H1 (cell line): ENCODE results near the gene PPIC. TPM values are rescaled to one million over a fixed set of nuclear protein-coding genes. Genes with fewer than 3 reads are reported as not detected.

Experiments used
- SP2 ChIP-seq: IDR thresholded peaks from 2 replicates; pipeline ENCODE4 v1.6.1; 2012; ENCODE audit warnings: mild to moderate bottlenecking, low read length, inconsistent platforms
- polyA plus RNA-seq, 7 experiments: library from polyadenylated mRNA; depleted of rRNA in 3 of 7; stranded (reverse) in 5 of 7; unstranded in 2 of 7; fragments of >200 nt in 5 of 7; fragments of 200-250 nt in 2 of 7; gene quantifications; 1 replicate in 5 of 7; 2 replicates in 1 of 7; 4 replicates in 1 of 7; pipeline versions ENCODE4 v1.2.1 to v1.2.3, GENCODE V29; 2011 to 2013; ENCODE audit warnings: missing spikeins in 2 of 7, mixed read lengths in 2 of 7
- total RNA-seq: library from RNA; stranded (reverse); fragmentation: NEBNext Ultra II Directional; extraction: Animal tissue kit (Norgen Biotek cat#: 25700); gene quantifications from 2 replicates; pipeline ENCODE4 v1.2.1, GENCODE V29; 2021
- TF ChIP-seq, protein P1 (sequence below): fragments of 300-600 bp; sonication (generic); IDR thresholded peaks from 2 replicates; pipeline ENCODE4 v1.7.1; 2012; ENCODE audit warnings: low read length, moderate library complexity, mild to moderate bottlenecking, inconsistent platforms; ENCODE audit not compliant: insufficient replicate concordance

PPIC gene
- total and polyA plus RNA-seq, 2 of the 8 experiments (the other 6 are each of a cell fraction or from before 2014, with no cell fraction given): 8.5 to 10.4 TPM

DNA sequence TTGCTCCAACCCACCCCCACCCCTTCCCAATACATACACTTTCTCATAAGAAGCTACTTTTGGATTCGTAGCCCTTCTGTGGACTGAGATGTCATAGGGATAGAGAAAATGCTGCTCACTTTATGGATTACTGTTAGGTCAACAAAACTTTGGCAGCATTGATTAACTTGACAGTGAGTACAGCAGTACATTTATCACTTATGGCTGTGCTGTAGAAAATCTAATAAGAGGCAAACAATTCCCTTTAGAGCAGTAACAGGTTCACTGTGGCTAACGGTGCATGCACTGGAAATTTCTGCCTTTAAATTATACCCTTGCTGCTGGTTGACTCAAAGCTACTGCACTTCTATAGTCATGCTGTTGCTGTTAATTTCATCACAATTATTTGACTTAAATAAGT is 59.2 kb downstream of the PPIC start (continued):
- TF ChIP-seq, protein P1, sequence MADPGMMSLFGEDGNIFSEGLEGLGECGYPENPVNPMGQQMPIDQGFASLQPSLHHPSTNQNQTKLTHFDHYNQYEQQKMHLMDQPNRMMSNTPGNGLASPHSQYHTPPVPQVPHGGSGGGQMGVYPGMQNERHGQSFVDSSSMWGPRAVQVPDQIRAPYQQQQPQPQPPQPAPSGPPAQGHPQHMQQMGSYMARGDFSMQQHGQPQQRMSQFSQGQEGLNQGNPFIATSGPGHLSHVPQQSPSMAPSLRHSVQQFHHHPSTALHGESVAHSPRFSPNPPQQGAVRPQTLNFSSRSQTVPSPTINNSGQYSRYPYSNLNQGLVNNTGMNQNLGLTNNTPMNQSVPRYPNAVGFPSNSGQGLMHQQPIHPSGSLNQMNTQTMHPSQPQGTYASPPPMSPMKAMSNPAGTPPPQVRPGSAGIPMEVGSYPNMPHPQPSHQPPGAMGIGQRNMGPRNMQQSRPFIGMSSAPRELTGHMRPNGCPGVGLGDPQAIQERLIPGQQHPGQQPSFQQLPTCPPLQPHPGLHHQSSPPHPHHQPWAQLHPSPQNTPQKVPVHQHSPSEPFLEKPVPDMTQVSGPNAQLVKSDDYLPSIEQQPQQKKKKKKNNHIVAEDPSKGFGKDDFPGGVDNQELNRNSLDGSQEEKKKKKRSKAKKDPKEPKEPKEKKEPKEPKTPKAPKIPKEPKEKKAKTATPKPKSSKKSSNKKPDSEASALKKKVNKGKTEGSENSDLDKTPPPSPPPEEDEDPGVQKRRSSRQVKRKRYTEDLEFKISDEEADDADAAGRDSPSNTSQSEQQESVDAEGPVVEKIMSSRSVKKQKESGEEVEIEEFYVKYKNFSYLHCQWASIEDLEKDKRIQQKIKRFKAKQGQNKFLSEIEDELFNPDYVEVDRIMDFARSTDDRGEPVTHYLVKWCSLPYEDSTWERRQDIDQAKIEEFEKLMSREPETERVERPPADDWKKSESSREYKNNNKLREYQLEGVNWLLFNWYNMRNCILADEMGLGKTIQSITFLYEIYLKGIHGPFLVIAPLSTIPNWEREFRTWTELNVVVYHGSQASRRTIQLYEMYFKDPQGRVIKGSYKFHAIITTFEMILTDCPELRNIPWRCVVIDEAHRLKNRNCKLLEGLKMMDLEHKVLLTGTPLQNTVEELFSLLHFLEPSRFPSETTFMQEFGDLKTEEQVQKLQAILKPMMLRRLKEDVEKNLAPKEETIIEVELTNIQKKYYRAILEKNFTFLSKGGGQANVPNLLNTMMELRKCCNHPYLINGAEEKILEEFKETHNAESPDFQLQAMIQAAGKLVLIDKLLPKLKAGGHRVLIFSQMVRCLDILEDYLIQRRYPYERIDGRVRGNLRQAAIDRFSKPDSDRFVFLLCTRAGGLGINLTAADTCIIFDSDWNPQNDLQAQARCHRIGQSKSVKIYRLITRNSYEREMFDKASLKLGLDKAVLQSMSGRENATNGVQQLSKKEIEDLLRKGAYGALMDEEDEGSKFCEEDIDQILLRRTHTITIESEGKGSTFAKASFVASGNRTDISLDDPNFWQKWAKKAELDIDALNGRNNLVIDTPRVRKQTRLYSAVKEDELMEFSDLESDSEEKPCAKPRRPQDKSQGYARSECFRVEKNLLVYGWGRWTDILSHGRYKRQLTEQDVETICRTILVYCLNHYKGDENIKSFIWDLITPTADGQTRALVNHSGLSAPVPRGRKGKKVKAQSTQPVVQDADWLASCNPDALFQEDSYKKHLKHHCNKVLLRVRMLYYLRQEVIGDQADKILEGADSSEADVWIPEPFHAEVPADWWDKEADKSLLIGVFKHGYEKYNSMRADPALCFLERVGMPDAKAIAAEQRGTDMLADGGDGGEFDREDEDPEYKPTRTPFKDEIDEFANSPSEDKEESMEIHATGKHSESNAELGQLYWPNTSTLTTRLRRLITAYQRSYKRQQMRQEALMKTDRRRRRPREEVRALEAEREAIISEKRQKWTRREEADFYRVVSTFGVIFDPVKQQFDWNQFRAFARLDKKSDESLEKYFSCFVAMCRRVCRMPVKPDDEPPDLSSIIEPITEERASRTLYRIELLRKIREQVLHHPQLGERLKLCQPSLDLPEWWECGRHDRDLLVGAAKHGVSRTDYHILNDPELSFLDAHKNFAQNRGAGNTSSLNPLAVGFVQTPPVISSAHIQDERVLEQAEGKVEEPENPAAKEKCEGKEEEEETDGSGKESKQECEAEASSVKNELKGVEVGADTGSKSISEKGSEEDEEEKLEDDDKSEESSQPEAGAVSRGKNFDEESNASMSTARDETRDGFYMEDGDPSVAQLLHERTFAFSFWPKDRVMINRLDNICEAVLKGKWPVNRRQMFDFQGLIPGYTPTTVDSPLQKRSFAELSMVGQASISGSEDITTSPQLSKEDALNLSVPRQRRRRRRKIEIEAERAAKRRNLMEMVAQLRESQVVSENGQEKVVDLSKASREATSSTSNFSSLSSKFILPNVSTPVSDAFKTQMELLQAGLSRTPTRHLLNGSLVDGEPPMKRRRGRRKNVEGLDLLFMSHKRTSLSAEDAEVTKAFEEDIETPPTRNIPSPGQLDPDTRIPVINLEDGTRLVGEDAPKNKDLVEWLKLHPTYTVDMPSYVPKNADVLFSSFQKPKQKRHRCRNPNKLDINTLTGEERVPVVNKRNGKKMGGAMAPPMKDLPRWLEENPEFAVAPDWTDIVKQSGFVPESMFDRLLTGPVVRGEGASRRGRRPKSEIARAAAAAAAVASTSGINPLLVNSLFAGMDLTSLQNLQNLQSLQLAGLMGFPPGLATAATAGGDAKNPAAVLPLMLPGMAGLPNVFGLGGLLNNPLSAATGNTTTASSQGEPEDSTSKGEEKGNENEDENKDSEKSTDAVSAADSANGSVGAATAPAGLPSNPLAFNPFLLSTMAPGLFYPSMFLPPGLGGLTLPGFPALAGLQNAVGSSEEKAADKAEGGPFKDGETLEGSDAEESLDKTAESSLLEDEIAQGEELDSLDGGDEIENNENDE: no peak
- no peak for TF ChIP-seq SP2
